HG03196 (cell line): ENCODE measurements around the gene GPRC5D.

Experiments
- ATAC-seq: cut with Tn5 transposase; IDR thresholded peaks from one replicate; pipeline ENCODE4 v1.9.1; 2021; ENCODE audit not compliant: unreplicated experiment

The GPRC5D gene

DNA sequence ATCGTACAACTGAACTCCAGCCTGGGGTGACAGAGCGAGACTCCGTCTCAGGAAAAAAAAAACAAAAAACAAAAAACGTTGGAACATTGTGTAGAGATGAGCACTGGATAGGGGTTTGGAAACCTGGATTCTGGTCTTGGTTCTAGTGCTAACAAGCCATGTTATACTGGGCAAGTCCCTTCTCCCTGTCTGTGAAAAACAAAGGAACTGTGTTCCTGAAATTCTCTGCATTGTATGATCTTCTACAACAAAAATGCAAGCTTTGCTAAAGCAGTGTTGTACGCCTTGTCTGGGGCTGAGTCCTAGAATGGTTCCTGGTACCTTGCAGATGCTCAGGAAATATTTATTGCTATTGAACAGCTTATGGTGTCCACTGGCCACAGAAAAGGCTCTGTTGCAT is 13.4 kb downstream of the GPRC5D start:
- ATAC-seq: no peak

DNA sequence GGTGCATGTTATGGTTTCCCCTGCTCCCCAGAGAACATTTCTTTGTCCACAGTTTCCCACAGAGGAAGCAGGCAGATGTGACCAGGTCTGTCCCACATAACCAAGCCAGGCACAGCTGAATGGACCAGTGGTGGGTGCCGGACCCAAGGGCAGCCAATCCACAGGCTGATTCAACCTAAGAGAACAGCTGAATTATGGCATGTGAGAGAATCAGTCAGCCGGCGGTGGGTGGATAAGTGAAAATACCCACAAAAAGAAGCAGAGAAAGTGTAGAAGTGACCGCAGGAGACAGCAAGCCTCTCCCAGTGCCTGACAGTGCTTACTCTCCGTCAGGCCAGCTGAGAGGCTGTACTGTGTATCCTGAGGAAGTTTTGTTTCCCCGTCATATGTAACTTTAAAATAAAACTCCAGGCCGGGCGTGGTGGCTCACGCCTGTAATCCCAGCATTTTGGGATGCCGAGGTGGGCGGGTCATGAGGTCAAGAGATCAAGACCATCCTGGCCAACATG is 14.9 kb downstream of the GPRC5D start:
- ATAC-seq: no peak

DNA sequence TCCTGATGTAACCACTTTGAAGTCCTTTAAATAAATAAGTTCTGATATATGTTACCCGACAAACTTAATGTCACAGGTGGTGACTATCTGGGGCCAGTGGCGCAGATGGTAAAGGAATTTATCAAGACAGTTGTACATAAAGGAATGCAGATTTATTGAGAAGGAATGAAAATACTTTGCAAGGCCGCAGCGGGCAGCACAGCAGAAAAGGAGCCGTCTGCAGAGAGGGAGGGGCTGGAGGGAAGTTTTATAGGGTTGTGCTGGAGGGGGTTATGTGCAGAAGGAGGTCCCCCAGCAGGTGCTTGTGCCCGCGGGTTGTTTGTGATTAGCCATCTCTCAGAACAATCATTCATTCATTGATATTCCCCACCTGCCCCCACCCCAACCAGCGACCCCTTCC is 17.4 kb downstream of the GPRC5D start:
- no peak for ATAC-seq

DNA sequence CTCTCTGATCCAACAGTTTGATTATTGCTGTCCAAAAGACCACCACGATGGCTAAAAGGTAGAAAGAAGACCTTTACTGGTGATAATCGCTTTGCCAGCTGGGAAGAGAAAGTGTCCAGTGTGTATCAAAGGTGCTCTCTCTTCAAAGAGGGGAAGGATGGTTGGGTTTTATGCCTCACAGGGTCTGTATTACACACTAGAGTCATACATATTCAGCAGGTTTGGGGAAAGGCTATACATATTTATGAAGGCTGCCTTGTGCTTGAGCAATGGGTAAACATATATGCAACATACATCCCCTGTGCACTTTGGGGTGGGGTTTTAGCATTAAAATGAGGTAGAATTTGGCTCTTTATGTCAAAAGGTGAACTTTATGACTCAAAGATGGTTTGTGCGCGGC is 18.2 kb downstream of the GPRC5D start:
- no peak for ATAC-seq

DNA sequence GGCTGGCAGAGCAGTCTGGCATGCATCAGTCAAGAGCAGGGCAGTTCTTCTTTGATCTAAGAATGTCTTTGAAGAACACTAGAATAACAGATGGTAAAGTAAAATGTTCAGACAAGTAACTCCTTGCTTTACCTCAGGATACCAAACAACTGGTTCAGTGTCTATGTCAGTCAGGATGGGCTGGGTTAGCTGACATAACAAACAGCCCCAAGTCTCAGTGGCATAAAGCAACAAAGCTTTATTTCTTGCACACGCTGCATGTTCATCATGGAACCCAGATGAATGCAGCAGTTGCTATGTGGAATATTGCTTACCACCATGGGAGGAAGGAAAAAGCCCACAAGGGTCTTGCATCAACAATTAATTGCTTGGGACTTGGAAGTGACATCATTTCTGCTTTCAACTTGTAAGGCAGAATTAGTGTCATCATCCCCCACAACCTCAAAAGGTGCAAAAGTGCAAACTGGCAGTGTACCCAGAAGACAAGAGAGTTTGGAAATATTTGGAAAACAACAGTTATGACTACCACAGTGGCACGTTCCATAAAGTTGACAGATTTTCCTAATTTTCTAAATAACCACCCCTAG is 21.2 kb downstream of the GPRC5D start:
- no peak for ATAC-seq

DNA sequence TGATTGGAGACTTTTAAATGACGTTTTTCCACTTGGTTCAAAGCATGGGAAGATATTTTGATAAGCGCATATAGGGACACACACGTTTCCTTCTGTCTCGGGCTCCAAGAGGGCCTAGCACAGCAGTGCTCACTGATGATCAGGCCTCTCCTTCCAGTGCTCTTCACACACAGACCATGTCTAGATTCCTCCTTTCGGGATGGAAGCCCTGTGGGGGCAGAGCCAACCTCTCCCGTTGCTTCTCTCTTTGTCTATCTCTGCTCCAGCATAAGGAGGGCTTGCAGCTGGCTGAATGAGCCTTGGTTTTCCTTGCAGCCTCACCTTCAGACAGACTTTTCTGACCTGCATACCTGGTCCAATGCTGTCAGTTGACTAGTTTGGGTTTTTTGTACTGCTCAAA is 22.3 kb downstream of the GPRC5D start:
- no peak for ATAC-seq

DNA sequence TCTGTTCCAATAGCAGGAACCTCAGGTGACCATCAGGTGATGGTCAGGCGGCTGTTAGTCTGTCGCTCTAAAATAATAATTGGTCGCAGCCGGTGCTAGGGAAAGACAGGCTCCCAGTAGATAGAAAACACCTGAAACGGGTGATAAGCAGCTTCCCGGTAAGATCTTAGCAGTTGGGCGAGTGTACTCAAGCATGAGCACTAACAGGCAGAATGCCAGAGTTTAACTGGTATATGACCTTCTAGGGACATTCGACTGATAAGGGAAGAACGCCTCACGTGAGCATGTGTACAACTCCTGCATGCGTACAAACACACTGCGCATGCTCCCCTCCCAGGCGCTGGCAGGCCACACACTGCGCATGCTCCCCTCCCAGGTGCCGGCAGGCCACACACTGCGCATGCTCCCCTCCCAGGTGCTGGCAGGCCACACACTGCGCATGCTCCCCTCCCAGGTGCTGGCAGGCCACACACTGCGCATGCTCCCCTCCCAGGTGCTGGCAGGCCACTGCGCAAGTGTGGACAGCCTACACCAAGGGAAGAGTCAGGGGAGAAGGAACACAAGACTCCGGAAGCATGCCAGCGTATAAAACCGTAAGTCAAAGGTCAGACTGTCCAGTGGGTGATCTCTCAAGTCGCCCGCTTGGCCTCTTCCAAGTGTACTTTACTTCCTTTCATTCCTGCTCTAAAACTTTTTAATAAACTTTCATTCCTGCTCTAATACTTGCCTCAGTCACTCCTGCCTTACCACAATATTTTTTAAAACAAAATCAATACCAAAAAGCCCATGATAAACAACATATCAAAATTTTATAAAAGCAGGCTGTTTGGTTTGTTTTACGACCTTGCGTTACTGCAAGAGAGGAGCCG is 24.5 kb downstream of the GPRC5D start:
- no peak for ATAC-seq

DNA sequence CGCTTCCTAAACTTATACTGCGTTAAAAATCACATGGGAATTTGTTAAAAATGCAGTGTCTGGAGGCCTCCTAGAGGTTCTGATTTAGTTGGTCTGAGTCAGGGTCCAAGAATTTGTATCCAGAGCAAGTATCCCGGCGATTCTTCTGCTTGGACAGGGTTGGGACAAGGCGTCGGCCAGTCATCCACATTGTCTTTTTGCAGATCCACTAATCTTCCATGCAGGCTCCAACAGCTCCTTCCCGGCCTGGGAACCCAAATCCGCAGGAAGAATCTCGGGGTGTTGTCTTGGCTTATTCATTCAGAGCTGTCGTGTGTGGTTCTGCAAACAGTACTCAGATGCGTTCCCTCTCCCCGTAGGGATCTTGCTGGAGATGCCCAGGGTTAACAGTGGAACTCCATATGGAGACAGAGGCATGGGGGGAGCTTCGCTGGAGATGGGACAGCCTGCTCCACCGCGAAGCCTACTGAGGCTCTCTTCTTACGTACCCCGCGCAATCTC is 25.3 kb downstream of the GPRC5D start:
- no peak for ATAC-seq

DNA sequence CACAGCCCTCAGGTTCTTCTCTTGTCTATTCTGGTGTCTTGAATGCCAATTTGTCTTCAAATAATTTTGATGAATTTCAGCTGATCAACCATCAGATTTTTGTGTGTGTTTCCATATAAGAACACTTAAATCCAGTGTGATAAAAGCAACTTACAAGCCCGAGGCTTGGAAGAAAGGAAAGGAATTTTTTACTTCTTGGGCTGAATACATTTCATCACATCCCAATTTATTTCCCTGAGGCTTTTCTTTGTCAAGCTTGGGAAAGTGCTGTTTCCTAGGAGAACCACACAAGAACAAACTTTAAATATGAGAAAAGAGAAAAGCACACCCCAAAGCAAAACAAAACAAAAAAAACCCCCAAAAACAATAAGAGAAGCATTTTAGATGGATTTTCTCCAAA is 26.6 kb downstream of the GPRC5D start:
- no peak for ATAC-seq

DNA sequence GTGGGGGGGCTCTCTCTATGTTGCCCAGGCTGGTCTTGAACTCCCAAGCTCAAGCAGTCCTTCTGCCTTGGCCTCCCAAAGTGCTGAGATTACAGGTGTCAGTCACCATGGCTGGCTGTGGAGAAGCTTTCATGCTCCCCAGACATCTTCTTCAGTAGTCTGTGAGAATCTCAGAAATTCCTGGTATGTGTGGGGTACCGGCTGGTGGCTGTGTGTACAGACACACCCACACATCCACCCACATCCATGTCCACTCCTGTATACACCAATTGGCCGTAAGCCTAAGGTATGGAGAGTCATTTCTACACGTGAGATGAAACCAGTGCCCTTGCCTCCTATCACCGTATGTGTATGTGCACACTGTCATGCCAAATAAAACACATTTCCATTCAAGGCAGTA is 27.8 kb downstream of the GPRC5D start:
- no peak for ATAC-seq

DNA sequence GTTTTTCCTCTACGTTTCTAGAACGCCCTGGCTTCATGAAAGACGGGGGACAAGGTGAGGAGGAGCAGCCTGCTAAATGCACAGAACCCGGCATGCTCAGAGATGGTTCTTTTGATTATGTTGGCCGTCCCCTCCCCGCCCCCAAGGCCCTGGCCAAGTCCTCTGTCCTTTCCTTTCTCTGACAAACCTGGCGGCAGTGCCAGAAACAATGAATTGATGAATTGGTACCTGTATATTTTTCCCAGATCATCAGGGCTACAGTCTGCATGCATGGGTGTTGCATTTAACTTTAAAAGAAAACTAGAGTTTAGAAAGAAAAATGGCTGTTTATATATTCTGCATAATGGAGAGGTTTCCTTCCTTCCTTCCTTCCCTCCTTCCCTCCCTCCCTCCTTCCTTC is 29.0 kb downstream of the GPRC5D start:
- no peak for ATAC-seq

DNA sequence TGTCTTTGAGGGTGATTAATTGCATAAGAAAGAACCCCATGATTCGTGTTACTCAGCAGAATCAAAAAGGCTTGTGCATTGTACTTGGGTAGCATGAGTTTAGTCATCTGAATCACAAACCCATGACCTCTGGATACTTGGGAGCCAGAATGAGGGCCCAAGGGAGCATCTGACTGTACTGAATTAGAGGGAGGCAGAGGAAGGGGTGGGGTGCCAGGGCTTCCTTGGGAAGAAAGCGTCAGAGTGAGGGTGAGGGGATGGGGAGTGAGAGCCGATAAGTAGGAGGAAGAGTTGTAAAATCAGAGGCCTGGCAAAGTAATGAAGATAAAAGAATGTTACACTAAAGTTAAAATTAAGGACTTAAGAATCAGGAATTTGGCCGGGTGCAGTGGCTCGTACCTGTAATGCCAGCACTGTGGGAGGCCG is 29.8 kb downstream of the GPRC5D start:
- no peak for ATAC-seq

DNA sequence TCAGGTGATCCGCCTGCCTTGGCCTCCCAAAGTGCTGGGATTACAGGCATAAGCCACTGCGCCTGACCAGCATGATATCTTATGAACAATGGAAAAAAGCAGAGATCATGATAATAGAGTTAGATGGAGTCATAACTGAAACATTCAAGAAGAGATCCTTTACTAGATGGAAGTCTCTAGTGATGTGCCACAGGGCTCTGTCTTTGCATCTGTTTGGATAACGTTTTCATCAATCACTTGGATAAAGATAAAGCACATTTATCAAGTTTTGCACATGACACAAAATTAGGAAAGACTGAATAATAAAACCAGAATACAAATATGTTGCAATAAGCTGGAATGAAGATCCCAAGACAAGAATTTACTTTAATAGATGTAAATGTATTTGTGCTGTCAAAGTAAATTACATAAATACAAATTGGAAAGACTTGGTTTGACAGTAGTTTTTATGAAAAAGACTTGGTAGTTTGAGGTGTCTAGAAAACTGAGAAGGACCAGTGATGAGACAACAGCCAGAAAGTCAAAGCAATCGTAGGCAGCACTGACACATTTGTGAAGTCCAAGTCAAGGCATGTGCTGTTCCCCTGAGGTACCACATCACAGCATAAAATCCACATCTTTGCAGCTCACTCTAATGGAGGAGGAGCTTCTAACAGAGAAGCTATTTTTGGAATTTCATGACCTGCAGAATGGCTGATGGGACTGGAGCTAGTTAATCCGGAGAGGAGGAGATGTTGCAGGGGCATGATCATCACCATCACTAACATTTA is 32.1 kb downstream of the GPRC5D start:
- ATAC-seq: no peak

DNA sequence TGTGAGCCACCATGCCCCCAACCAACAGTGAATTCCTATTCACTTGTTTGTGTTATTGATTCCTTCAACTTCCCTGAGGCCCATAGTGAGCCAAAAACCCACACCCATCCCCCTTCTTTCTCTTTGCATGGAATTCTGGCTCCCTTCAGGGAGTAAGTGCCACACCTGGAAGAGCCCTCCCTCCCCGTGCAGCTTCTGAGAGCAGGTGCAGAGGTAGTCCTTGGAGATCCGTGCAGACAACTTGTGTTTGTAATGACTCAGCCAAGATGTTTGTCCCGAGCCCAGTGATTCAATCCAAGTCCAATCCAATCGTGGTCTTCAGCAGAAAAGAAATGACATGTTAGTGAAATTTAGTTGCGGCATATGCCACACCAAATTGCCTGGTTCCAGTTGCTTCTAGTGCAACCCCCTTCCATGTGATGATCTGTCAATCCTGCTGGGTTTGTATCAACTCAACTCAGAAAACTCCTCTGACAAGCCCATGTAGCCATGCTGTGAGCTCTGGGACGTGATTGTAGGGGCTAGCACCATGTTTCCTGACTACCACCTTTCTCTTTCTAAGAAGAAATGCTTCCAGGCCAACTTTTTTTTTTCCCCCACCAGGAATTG is 33.1 kb downstream of the GPRC5D start:
- ATAC-seq: no peak

DNA sequence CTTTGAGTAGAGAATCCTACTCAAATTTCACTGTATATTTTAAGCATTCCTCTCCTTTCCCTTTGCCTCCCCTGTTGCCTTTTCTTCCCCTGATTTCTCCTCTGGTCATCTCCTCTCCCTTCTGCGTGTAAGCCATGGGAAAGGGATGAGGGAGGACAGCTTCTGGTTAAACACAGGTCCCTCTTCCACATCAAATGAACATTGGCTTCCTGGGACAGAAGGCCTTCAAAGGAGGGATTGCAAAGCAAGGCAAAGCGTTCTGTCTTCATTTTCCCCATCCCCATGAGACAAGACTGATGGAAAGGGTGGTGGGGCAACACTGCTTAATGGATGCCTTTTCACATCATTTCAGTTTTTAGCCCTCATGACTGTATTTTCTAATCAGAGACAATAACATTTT is 34.5 kb downstream of the GPRC5D start:
- no peak for ATAC-seq

DNA sequence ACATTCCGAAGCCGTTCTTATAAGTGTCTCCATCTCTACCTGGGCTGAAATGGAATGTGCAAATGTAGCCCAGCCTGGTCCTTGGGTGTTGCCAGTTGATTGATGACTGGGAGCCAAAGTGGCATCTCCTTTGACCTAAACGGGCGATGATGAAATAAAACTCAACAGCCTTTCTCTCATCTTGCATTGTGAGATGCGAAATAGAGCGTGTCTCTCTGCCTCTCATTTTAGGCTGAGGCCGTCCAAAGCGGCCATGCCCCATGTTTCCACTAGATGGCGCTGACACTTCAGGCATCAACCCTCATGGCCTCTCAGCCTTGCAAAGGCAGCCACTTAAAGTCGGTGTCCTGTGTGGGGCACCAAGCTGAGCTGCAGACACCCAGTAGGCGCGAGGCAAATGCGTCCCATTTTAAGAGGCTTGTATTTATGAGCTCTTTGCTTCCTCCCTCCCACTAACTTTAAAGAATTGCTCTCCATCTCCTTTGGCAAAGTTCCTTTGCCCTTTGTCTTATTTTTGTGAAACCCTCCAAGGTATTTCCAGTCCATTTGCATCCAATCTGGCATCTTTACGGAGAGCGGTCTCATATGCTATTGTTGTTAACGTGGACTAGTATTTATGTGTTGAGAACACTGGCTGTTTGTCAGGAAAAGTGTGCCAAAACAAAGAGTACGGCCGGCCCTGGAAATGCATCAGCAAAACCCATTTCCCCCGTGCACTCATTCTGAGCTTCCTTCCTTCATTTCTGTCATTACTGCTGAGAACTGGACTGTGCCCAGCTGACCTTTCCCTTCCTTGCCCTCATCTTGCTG is 35.6 kb downstream of the GPRC5D start:
- peak; percentile 77 for ATAC-seq

DNA sequence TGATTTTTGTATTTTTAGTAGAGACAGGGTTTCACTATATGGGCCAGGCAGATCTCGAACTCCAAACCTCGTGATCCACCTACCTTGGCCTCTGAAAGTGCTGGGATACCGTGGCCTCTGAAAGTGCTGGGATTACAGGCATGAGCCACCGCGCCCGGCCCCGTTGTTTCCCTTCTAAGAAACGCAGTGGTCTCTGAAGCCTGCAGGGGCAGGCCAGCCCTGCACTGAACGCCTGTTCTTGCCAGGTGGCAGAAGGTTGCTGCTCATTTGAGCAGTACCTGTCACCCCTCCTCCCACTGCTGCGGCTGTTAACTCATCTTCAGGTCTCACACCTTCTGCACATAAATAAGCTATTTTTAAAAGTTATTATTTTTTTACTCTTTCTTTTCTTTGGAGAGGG is 36.3 kb downstream of the GPRC5D start:
- ATAC-seq: no peak

DNA sequence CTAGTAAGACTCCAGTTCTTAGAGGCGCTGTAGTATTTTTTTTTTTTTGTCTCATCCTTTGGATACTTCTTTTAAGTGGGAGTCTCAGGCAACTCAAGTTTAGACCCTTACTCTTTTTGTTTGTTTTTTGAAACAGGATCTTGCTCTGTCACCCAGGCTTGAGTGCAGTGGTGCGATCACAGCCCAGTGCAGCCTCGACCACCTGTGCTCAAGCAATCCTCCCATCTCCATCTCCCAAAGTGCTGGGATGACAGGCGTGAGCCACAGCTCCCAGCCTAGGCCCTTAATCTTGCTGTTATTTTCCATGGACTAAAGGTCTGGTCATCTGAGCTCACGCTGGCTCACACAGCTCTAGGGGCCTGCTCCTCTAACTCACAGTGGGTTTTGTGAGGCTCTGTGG is 39.3 kb downstream of the GPRC5D start:
- ATAC-seq: no peak

DNA sequence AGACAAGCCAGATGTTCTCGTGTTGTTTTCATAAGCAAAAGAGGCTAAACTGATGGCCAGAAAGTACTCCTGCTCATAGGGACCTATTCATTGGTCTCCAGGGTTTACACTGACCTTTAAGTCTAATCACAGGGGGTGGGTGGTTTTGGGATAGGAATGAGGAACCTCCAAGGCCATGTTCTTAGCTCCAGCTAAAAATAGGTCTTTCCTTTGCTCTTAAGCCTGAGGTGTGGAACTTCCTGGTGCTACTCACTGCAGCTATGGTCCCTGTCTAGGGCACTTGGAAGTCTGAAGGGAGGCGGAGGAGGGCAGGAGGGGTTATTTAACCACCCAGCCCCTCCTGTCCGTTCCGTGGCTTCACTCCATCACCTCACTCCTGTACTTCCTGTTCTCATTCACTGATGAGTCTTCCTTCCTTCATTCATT is 42.0 kb downstream of the GPRC5D start:
- ATAC-seq: no peak
